GM19238 (cell line): Measurements from ENCODE around the gene DPM3.
"Not testable (repeated sequence)": the region's sequence is repeated elsewhere in the genome, so short reads cannot be mapped to it uniquely, and the experiment has no call there.

ENCODE experiments used
- DNase-seq: peaks from one replicate; pipeline ENCODE4 v3.0.0; 2011; ENCODE audit warnings: low spot score; ENCODE audit not compliant: insufficient read length

The DPM3 gene

DNA sequence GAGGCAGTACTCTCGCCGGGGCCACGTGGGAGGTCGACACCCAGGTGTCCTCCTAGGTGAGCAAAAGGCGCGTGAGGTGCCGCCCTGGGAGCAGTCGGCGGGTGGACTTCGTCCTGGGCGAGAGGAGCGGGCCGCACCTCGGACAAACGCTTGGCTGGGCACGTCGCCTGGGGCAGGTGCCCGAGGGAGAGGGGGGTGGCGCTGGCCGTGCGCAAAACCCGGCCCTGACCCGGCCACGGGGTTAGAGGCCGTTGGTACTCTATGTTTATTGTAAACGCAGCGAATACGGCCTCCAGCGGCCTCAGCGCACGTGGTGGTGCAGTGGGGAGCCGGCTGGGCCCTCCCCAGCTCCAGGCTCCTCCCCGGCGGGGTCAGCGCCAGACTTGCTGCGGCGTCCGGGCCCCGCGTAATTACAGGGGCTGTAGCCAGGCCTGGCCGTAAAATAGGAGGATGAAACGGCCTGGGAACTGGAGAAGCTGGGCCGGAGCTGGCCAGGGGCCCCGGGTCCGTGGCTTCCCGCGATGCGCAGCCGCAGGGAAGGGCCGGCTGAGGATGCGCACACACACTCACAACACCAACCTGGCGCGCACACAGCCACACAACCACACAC is 14.3 kb downstream of the DPM3 start:
- DNase-seq, result no peak

DNA sequence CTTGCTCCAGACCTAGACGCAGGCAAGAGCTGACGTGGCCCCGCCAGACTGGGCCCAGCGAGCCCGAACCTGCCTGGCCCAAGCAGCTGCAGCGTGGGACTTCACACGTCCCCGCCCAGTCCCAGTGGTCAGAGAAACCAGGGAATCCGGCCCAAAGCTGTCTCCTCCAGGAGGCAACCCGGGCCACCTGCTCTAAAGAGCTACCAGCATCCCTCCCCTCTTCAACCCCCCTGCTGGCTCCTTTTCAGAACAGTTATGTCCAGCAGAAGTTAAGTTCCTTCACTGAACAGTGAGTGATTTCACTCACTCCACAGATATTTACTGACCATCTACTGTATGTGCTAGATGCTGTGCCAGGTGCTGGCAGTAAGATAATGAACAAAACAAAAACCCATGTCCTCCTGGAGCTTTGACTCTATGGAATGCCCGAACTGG is 14.8 kb downstream of the DPM3 start:
- DNase-seq, result no peak

DNA sequence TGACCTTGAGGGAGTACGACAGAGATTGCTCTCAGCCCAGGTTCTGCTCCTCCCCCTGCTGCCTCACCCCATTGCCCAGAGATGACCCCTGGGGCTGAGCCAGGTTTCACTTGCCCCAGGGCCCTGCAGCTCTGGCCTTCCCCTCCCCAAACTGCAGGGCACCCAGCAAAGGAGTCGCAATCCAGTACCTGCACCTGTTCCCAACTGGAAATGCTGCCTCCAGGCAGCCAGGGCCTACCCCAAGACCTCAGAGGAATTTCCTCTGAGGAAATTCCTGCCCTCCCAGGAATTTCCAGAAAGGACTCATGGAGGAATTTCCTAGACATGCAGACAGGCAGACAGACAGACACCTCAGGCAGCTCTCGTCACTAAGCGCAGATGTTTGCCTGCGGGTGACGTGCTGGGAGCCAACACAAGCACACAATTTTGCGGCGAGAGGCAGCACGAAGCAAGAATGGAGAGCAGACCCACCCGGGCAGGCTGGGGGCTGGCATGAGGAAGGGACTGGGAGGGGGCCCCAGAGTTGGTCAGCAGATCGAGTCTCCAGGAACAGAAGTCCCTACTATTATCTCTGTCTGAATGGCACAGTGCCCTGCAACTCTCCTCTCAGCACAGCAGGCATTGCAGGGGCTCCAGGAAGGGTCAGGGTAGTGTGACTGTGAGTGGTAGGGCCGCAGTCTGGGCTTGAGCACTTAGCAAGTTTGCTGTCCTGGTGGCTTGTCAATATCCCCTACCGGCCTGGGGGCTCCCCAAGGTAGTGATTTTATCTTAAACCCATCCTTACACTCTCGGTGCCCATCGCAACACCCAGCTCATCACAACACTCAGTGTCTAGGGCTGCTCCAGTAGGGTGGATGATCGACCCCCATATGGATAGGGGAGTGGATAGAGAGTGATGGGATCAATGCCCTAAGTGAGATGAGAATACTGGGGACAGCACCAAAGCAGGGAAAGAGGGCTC is 15.5 kb downstream of the DPM3 start:
- no peak for DNase-seq

DNA sequence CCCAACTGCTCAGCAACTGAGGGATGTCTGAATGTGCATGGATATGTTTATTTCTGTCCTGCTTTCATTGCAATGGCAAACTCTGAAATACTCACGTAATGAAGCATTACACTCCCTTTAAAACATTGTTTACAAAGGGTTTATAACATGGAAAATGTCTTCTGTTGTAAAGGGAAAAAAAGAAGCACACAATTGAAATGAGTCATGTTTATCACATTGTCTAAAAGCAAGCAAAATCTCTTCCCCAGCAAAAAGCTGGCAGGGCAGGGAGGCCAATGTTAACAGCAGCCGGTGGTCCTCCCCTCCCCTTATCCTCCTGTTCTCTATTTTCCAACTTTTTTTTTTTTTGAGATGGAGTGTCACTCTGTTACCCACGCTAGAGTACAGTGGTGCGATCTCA is 16.5 kb downstream of the DPM3 start:
- DNase-seq, result no peak

DNA sequence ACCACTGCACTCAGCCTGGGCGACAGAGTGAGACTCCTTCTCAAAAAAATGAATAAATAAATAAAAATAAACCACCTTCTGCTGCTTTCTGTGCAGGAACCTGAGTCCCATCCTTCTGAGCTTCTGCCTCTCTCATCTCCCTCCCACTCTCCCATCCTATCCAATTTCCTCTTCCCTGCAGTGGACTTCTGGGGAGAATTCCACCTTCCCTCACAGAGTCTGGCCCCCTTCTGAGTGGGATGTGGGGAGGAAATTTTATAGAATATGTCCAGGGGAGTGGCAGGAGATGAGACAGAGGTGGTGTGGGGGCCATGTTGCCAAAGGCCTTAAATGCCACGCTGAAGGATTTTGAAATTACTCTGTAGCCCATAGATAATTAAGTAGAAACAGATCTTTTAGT is 18.0 kb downstream of the DPM3 start:
- DNase-seq, result no peak

DNA sequence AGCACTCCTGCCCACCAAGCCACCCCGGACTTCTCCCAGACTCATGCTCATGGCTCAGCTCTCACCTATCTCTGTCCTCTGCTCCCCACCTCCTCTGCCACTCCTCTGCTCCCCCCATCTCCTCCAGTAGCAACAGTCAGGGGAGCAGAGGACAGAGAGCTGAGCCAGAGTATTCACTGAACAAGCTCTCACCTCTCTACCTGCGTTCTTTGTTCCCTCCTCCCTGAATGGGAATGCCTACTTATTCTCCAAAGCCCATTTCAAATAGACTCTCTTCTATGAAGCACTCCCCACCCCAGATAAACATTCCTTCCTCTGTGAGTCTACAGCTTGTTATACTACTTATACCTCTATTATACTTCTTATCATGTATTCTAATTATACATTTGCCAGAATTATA is 19.1 kb downstream of the DPM3 start:
- no peak for DNase-seq

DNA sequence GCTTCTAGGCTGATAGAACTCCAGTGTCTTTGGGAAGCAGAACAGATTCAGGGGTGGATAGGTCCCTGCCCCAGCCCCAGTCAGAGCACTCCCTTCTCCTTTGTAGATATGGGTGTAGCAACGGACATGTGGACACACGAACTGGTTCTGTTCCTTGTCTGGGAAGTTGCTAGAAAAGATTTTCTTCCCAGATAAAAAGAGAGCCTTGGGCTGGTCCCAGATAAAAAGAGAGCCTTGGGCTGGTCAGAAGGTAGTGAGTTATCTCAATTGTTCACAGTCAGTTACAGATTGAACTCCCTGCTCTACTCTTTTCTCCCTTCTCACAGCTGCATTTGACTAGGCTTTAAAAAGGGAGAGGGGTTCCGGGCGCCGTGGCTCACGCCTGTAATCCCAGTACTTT is 20.1 kb downstream of the DPM3 start:
- no peak for DNase-seq

DNA sequence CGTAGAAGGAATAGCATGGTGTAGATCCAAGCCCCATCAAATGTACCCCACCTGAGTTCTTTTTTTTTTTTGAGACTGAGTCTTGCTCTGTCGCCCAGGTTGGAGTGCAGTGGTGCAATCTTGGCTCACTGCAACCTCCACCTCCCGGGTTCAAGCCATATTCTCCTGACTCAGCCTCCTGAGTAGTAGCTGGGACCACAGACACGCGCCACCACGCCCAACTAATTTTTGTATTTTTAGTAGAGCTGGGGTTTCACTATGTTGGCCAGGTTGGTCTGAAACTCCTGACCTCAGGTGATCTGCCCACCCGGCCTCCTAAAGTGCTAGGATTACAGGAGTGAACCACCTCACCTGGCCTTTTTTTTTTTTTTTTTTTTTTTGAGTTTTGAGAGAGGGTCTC is 22.2 kb downstream of the DPM3 start:
- not testable (repeated sequence) for DNase-seq

DNA sequence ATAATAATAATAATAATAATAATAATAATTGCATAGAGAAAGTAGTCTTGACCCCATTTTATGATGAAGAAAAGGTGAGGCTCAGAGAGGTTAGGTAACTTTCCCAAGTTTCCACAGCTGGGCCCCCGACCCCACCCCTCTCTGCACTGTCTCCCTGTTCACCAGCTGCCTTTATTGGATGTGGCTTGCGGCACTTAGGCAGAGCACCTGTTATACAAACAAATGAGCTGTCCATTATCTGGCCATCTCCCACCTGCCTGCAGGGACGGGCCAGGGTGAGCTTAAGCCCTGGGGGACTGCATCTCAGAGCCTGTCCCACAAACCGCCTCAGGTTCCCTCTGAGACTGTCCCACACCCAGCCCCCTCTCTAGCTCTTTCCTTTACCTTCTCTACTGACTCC is 22.7 kb downstream of the DPM3 start:
- DNase-seq, result no peak

DNA sequence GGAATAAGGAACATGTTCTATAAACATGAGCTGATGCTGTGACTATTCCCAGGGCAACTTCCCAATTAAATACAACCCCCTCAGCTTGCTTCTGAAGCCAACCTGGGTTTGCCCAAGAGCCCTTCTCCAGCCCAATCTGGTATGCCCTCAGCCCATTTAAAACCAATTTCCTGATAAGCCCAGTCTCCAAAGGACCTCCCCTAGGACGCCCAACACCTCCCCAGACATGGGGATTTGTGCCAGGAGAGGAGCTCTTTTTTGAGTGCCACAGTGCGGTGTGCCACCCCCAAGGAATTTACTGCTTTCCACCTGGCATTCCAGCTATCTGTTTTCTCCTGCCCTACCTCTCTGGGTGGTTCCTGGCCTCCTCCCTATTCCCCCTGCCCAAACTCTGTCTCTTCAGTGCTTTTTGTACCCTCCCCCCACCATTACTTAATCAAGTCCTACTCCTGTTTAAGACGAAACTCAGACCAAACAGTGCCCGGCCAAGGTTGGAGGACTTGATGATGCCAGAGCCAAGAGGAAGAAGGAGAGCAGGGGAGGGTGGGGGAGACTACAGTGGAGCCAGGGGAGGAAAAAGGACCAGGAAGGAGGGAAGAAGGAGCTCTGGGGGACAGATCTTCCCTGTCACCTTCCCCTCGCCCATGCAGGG is 24.1 kb downstream of the DPM3 start:
- DNase-seq, result no peak

DNA sequence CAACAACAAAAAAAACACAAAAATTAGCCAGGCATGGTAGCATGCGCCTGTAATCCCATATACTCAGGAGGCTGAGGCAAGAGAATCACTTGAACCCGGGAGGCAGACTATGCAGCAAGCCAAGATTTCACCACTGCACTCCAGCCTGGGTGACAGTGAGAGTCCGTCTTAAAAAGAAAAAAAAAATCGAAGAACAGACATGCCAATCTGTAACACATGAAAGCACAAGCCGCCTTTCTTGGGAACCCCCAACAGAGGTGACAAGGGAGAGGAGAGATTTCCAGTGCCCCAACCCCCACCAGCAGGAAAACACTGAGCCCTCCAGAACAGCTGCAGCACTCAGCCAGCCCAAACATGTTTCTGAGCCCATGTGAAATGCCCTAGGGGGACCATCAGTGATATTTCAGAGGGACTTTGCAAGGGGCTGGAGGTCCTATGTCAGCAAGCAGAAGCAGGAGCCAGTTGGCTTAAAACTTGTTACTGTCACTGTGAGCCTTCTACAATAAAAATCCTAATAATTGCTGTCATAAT is 26.8 kb downstream of the DPM3 start:
- DNase-seq, result no peak

DNA sequence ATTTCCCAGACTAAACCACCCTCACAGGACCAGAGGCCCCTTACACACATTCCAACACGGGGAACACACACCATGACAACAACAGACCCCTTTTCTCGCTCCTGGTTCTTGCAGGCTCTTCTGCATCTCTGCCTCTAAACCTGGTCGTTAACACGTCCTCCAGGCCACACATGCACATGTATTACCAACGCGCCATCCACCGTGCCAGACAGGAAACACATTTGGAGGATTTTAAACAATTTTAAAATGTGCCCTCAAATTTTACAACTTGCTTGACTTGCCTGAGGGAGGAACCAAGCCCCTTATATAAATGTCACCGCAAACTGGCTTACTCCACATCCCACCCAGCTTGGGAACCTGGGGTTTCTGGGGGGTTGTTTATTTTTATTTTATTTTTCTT is 29.5 kb downstream of the DPM3 start:
- DNase-seq, result no peak

DNA sequence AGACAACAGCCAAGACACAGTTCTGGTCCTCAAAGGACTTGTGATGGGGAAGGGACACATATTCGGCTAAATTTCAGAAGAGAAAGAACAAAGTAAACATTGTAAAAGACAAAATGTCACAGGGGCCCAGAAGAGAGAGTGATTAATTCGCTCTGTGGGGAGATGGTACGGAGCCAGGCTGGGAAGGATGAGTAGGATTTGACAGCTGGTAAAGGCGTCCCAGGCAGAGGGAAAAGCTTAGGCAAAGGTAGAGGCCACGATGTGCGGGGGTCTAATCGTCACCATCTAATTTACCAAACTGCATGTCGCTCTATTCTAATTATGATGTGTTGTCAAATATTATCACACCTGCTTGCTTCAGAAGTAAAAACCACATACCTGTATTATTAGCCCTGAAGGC is 29.9 kb downstream of the DPM3 start:
- DNase-seq, result no peak

DNA sequence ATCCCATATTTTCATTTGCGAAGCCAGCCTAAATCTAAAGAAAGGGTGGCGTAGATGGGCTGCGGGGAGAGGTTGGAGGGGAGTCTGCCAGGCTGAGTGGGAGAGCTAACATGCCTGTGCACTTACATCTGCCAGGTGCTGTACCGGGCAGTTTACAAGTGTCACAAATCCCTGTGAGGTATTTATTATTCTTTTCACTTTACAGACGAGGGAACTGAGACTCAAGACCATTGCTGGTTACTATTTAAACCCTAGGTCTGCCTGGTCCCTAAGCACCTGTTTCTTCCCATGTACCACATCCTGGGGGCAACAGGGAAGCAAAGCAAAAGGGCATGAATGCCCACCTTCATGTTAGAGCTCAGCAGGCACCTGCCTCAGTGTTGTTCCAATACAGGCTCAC is 32.0 kb downstream of the DPM3 start:
- no peak for DNase-seq

DNA sequence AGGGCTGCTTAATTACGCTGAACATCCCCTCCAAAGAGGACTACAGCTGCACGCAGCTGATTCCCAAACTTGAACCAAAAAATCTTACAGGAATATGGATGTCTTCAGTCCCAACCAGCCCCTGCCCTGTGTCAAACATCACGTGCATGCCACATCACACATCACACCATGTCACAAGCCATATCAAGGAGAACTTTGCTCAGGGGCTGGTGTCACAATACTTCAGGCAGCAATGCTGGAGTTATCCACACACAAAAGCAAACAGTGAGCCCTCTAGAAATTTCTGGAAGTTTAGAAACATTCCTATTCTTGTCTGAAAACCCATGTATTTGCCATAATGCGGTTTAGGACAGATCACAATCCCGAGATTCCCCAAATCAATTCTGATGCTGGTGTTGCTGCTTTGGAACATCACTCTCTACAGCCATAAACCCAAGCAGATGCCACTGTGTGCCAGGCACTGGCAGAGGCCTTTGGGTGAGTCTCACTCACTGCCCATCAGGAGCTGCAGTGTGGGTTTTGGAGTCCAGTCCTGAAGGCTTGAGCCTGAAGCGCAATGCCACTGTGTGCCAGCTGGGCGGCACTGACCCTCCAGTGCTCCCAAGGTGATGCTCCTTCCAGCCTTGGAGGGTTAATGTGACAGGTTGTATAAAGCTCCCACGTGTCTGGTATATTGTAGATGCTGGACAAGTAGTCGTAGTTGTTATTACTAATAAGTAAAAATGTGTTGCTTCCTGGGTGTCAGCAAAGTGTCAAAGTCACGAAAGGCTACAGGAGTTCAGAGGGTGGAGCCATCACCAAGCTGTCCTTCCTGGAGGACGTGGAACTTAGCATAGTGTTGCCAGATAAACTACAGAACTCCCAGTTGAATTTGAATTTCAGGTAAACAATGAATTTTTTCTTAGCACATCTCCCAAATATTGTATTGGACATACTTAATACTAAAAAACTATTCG is 32.7 kb downstream of the DPM3 start:
- DNase-seq, result no peak

DNA sequence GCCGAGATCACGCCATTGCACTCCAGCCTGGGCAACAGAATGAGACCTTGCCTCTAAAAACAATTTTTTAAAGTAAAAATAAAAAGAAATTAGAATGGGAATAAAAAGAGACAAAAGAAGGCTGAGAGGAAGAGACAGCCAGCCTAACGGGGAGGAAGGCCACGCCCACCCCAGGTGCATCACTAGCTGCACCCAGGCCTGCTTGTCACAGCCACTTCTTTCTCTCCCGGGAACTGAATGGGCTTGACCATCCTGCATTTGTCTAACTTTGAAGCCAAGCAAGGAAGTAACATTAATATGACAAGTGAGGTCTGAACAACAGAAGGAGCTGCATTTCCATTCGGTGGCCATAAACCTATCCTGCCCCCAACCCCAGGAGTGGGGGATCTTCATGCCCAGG is 33.5 kb downstream of the DPM3 start:
- no peak for DNase-seq

DNA sequence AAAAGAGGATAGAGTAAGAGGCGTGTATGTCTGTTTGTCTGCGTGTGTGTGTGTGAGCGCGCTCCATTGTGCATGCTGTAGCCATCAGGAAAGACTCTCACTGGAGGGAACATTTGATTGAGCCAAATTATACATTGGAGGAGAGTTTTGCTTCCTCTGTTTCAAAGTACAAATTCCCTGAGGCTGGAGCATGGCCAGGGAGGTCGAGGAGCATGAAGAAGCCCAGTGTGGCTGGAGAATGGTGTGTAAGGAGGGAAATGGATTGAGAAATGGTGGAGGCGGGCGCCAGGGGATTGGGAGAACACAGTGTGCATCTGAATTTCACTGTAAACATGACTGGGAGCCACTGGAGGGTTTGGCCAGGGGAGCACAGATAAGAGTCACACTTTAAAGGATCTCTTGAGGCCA is 34.7 kb downstream of the DPM3 start:
- no peak for DNase-seq

DNA sequence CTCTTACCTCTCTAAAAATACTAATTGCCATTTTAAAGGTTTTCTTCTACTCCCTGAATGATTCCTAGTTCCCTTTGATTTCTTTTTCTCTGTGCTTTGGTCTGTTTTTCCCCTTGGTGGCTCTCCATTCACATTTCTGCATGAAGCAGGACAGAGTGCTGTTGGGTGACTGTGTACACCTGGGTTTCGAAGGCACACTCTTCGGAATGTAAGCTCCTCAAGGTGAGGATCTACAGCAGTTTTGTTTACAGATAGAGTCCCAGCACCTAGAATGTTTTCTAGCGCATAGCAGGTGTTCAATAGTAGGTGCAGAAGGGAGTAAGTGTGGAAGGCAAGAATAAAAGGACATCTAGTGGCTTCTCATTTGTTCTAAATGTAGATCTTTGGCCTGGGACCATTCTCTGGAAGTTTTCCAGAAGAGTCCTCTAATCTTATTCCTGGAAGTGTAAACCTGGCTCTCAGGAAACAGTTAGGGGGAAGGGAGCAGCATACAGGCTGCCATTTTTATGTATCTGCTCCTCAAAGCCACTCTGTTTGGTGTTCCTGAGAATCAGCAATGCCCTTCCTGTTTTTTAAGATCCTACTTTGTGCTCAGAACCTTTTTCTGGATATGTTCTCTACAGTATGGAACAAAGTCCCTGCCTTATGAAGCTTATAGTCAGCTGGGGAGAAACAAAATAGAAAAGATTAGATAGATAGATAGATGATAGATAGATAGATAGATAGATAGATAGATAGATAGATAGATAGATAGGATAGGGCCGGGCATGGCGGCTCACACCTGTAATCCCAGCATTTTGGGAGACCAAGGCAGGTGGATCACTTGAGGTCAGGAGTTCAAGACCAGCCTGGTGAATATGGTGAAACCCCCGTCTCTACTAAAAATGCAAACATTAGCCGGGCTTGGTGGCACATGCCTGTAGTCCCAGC is 35.5 kb downstream of the DPM3 start:
- DNase-seq, result no peak

DNA sequence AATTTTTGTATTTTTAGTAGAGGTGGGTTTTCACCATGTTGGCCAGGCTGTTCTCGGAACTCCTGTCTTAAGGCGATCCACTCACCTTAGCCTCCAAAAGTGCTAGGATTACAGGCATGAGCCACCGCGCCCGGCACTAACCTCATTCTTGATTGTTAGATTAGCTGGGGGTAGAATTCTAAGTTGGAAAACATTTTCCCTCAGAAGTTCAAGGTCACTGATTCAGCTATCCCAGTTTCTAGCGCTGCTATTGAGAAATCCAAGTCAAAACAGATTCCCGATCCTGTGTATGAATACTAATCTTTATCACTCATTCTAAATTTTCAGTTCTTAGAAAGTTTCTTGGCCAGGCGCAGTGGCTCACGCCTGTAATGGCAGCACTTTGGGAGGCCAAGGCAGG is 37.0 kb downstream of the DPM3 start:
- no peak for DNase-seq

DNA sequence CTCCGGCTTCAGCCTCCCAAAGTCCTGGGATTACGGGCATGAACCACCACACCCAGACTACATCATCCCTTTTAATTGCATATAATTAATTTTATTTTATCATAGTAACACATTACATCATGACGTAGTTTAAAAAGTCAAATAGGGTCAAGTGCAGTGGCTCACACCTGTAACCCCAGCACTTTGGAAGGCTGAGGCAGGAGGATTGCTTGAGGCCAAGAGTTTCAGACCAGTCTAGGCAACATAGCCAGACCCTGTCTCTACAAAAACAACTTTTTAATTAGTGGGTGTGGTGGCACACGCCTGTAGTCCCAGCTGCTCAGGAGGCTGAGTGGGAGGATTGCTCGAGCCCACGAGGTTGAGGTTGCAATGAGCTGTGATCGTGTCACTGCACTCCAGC is 41.0 kb downstream of the DPM3 start:
- DNase-seq, result no peak
